IMR-90 (cell line): ENCODE data around the gene MEIS2. TPM values are rescaled to one million over a fixed set of nuclear protein-coding genes. Genes with fewer than 3 reads are reported as not detected.

ENCODE experiments used
- ATAC-seq: fragments of 200-7000 bp; cut with Tn5 transposase; 2 replicates; pipeline ENCODE4 v1.9.1; 2020; ENCODE audit warnings: low read depth, mild to moderate bottlenecking, moderate library complexity
- BruUV-seq: library from RNA; stranded (reverse); fragments of 400-500 nt; replicated peaks from 2 replicates; lab custom pipeline; 2021; lab: Mats Ljungman, UMichigan
- CTCF ChIA-PET: fragments of 300-600 bp; formaldehyde crosslinking; extraction: SDS; loops from one replicate; lab custom pipeline; 2021; ENCODE audit warnings: antibody characterized with exemption; lab: Yijun Ruan, JAX
- POLR2A ChIA-PET: fragments of 300-600 bp; sonication (Branson Sonifier 250); formaldehyde crosslinking; loops from one replicate; lab custom pipeline; 2022; ENCODE audit warnings: antibody characterized with exemption; ENCODE audit not compliant: unreplicated experiment; lab: Charles Lee
- DNase-seq: peaks from one replicate; pipeline ENCODE4 v3.0.0; 2013
- H2AFZ ChIP-seq: replicated peaks from 2 replicates; pipeline ENCODE3; 2013; ENCODE audit warnings: low read length, mild to moderate bottlenecking; ENCODE audit not compliant: poor library complexity
- H2AK5ac ChIP-seq: 2 replicates; pipeline ENCODE4 v1.6.1; 2013; ENCODE audit warnings: low read depth, low read length, inconsistent platforms
- H2AK9ac ChIP-seq: replicated peaks from 2 replicates; pipeline ENCODE3; 2013; ENCODE audit warnings: mild to moderate bottlenecking, low read depth, low read length, moderate library complexity; ENCODE audit not compliant: poor library complexity
- H2BK120ac ChIP-seq: 2 replicates; pipeline ENCODE4 v1.6.1; 2013; ENCODE audit warnings: low read depth, low read length, inconsistent platforms
- H2BK15ac ChIP-seq: 3 replicates; pipeline ENCODE4 v1.6.1; 2013; ENCODE audit warnings: low read depth, low read length, inconsistent platforms
- H2BK20ac ChIP-seq: 2 replicates; pipeline ENCODE4 v1.6.1; 2013; ENCODE audit warnings: low read depth, mild to moderate bottlenecking, inconsistent platforms, low read length, moderate library complexity
- H2BK5ac ChIP-seq: 2 replicates; pipeline ENCODE4 v1.6.1; 2013; ENCODE audit warnings: mild to moderate bottlenecking, low read depth, low read length, inconsistent platforms; ENCODE audit not compliant: poor library complexity, severe bottlenecking
- H3K14ac ChIP-seq: replicated peaks from 2 replicates; pipeline ENCODE4 v1.6.1; 2013; ENCODE audit warnings: low read depth, low read length, inconsistent platforms
- H3K18ac ChIP-seq: 2 replicates; pipeline ENCODE4 v1.6.1; 2013; ENCODE audit warnings: low read depth, low read length, control low read depth
- H3K23ac ChIP-seq: 2 replicates; pipeline ENCODE4 v1.6.1; 2013; ENCODE audit warnings: low read depth, low read length, inconsistent platforms
- H3K27ac ChIP-seq: 2 replicates; pipeline ENCODE4 v1.5.1; 2013; ENCODE audit warnings: mild to moderate bottlenecking, control low read depth, low read length; ENCODE audit not compliant: insufficient read depth
- H3K27me3 ChIP-seq: 2 replicates; pipeline ENCODE4 v1.6.1; 2013; ENCODE audit warnings: low read length; ENCODE audit not compliant: control insufficient read depth, insufficient read depth
- H3K36me3 ChIP-seq: 2 replicates; pipeline ENCODE4 v1.6.1; 2013; ENCODE audit warnings: low read length, mixed read lengths; ENCODE audit not compliant: control insufficient read depth, insufficient read depth
- H3K4ac ChIP-seq: 2 replicates; pipeline ENCODE4 v1.6.1; 2013; ENCODE audit warnings: low read depth, low read length, inconsistent platforms
- H3K4me1 ChIP-seq: 2 replicates; pipeline ENCODE4 v1.6.1; 2013; ENCODE audit warnings: low read length, mixed read lengths; ENCODE audit not compliant: control insufficient read depth, insufficient read depth
- H3K4me2 ChIP-seq: 2 replicates; pipeline ENCODE4 v1.6.1; 2013; ENCODE audit warnings: low read depth, mild to moderate bottlenecking, control low read depth, low read length, moderate library complexity
- H3K4me3 ChIP-seq: 2 replicates; pipeline ENCODE4 v1.5.1; 2013; ENCODE audit warnings: low read depth, mild to moderate bottlenecking, control low read depth, low read length, moderate library complexity; ENCODE audit not compliant: insufficient read depth
- H3K56ac ChIP-seq: 2 replicates; pipeline ENCODE4 v1.6.1; 2013; ENCODE audit warnings: low read length, inconsistent platforms; ENCODE audit not compliant: insufficient read depth; ENCODE audit errors: extremely low read depth
- H3K79me1 ChIP-seq, 2 experiments: 2 replicates each; pipeline ENCODE4 v1.6.1; 2013; ENCODE audit warnings: low read length in 2 of 2, inconsistent platforms in 1 of 2, low read depth in 1 of 2
- H3K9ac ChIP-seq: 2 replicates; pipeline ENCODE4 v1.6.1; 2013; ENCODE audit warnings: low read depth, low read length, control low read depth
- H3K9me1 ChIP-seq: 2 replicates; pipeline ENCODE4 v1.6.1; 2013; ENCODE audit warnings: low read length, inconsistent platforms; ENCODE audit not compliant: insufficient read depth
- H3K9me3 ChIP-seq: 2 replicates; pipeline ENCODE4 v1.6.1; 2013; ENCODE audit warnings: low read length; ENCODE audit not compliant: control insufficient read depth, insufficient read depth
- H4K20me1 ChIP-seq: 2 replicates; pipeline ENCODE4 v1.6.1; 2013; ENCODE audit warnings: low read length, inconsistent platforms; ENCODE audit not compliant: insufficient read depth
- H4K5ac ChIP-seq: 2 replicates; pipeline ENCODE4 v1.6.1; 2013; ENCODE audit warnings: mild to moderate bottlenecking, low read depth, low read length, control low read depth
- H4K8ac ChIP-seq, 2 experiments: 2 replicates each; pipeline ENCODE4 v1.6.1; 2013; ENCODE audit warnings: low read depth in 2 of 2, low read length in 2 of 2, control low read depth in 1 of 2, inconsistent platforms in 1 of 2
- H4K91ac ChIP-seq: 2 replicates; pipeline ENCODE4 v1.6.1; 2013; ENCODE audit warnings: low read depth, low read length, inconsistent platforms; ENCODE audit not compliant: insufficient read depth
- SMC3 ChIP-seq: fragments of 150-350 bp; IDR thresholded peaks from 2 replicates; pipeline ENCODE4 v1.6.1; 2016; ENCODE audit warnings: low read depth, mild to moderate bottlenecking, antibody characterized with exemption, low read length, moderate library complexity
- WGBS, 2 experiments: methylation state at CpG; one replicate each; pipeline versions ENCODE4 v1.1.5 to v1.1.7; 2013; ENCODE audit warnings: missing lambda C conversion rate in 2 of 2; ENCODE audit not compliant: insufficient read length in 1 of 2; ENCODE audit errors: extremely low coverage in 2 of 2; 5-methylcytosine and 5-hydroxymethylcytosine counted together
- dilution Hi-C: fragments of 300-500 bp; cut with HindIII; formaldehyde crosslinking; loops from one replicate; pipeline ENCODE4 v1.14.3; 2018; ENCODE audit warnings: low sequenced_read_pairs; ENCODE audit not compliant: unreplicated experiment
- in situ Hi-C: fragments of 300-500 bp; cut with MboI; formaldehyde crosslinking; loops from 3 replicates; pipeline ENCODE4 v1.14.3; 2019; ENCODE audit warnings: low sequenced_read_pairs, inconsistent platforms, mixed read lengths
- intact Hi-C: fragments of 100-400 bp; cut with micrococcal nuclease; formaldehyde crosslinking; loops from 2 replicates; pipeline ENCODE4 v1.10.0; 2022
- polyA plus RNA-seq, 3 experiments: library from polyadenylated mRNA; depleted of rRNA; stranded (reverse); fragments of >200 nt; gene quantifications; 2 replicates each; pipeline ENCODE4 v1.2.3, GENCODE V29; 2012; ENCODE audit warnings: low replicate concordance in 1 of 3
- total RNA-seq: library from RNA; depleted of rRNA; stranded (reverse); fragments of >200 nt; gene quantifications from 2 replicates; pipeline ENCODE4 v1.2.3, GENCODE V29; 2012

Gene MEIS2
- total and polyA plus RNA-seq, 2 of the 4 experiments (the other 2 are of a cell fraction) = 70.1 to 71.3 TPM

- ChIA-PET CTCF (no interaction called here), POLR2A (no interaction called here)
- H2BK120ac ChIP-seq = no peak overlapping the region
- no peaks in the 10 kb centered on the region for H4K20me1 ChIP-seq
- H3K36me3 ChIP-seq = peaks cover 10% of the 10 kb centered on the region
- no peaks in the 10 kb centered on the region for H3K9me3 ChIP-seq
- no peak overlapping the region for H2AK9ac ChIP-seq
- no peak overlapping the region for H2BK15ac ChIP-seq
- DNase-seq (no peak), ATAC-seq (no peak)
- no peak overlapping the region for H3K14ac ChIP-seq
- H3K56ac ChIP-seq = no peak overlapping the region
- H3K27me3 ChIP-seq = no peaks in the 10 kb centered on the region
- H3K23ac ChIP-seq = no peak overlapping the region
- H2BK5ac ChIP-seq = no peak overlapping the region
- dilution Hi-C loops (no loop called here), in situ Hi-C loops (loop anchor here (25.0 kb wide), 1 partner anchor 988 kb away; no protein-coding TSS in a partner anchor), intact Hi-C loops (no loop called here)
- H2AFZ ChIP-seq = no peak overlapping the region
- H3K9me1 ChIP-seq = no peaks in the 10 kb centered on the region
- BruUV-seq = no TSS peak
- H4K5ac ChIP-seq = no peak overlapping the region
- no peak overlapping the region for H3K18ac ChIP-seq
- TF ChIP-seq SMC3 = no peak
- H3K4me3 ChIP-seq = no peak overlapping the region
- H3K4me1 ChIP-seq = peaks cover 4% of the 10 kb centered on the region
- WGBS, 2 experiments = no CpG with 5 or more reads among the region's 2 CpGs
- no peak overlapping the region for H4K91ac ChIP-seq
- no peak overlapping the region for H4K8ac ChIP-seq
- H3K79me1 ChIP-seq = peaks cover under 1 to 44% of the 10 kb centered on the region in 2 experiments; a peak in 3 of 4 replicates
- no peak overlapping the region for H2BK20ac ChIP-seq
- H3K27ac ChIP-seq = no peak overlapping the region
- no peak overlapping the region for H3K4ac ChIP-seq
- H3K4me2 ChIP-seq = no peak overlapping the region
- H3K9ac ChIP-seq = no peak overlapping the region
- no peak overlapping the region for H2AK5ac ChIP-seq
These were observed 200.7 kb downstream of the MEIS2 start for GRCh38 chr15:36899696-36900095.
